Coronary artery (tissue), 2 donors: ENCODE measurements around the gene CISD3.

Experiments
- DNase-seq: peaks from one replicate; pipeline ENCODE4 v3.0.0-alpha.2; 2017; ENCODE audit warnings: low spot score
- H3K27ac ChIP-seq, 2 donors: fragments of 200-600 bp; sonication (generic); one replicate each; pipeline ENCODE4 v1.5.1; 2016 to 2019
- H3K4me3 ChIP-seq: fragments of 200-600 bp; sonication (generic); 2 replicates; pipeline ENCODE4 v1.5.1; 2016; ENCODE audit warnings: mild to moderate bottlenecking, moderate library complexity
- CTCF ChIP-seq: fragments of 200-600 bp; sonication (generic); IDR thresholded peaks from one replicate; pipeline ENCODE4 v1.5.1; 2019; ENCODE audit warnings: antibody characterized with exemption

Gene CISD3

GRCh38 chr17:38704606-38705522 is 25.3 kb upstream of the CISD3 start, which contains the start of gene MLLT6:
Gene MLLT6, plus strand, starts transcription at chr17:38705273. Its CDS starts 360 bp downstream, at chr17:38705633.
- TF ChIP-seq CTCF = no peak
- peak within 1 kb of the TSS; percentile 90 to 97 for H3K27ac ChIP-seq
- DNase-seq = peak; percentile 87
- H3K4me3 ChIP-seq = peak within 1 kb of the TSS; percentile 92

GRCh38 chr17:38705523-38705802 is 24.7 kb upstream of the CISD3 start:
- peak overlapping the region; percentile 92 for H3K4me3 ChIP-seq
- H3K27ac ChIP-seq = peak overlapping the region; percentile 90 to 97
- no peak for DNase-seq
- TF ChIP-seq CTCF = no peak

- no peak for TF ChIP-seq CTCF
- peak overlapping the region; percentile 90 to 97 for H3K27ac ChIP-seq
- no peak for DNase-seq
- H3K4me3 ChIP-seq = peak overlapping the region; percentile 92
Measured at GRCh38 chr17:38705803-38706504, 24.2 kb upstream of the CISD3 start.

- no peak for DNase-seq
- H3K4me3 ChIP-seq = peak overlapping the region; percentile 92
- TF ChIP-seq CTCF = no peak
- H3K27ac ChIP-seq = peak overlapping the region; percentile 90 to 97
Measured at GRCh38 chr17:38706505-38707216, 23.5 kb upstream of the CISD3 start.

- DNase-seq = no peak
- peak overlapping the region; percentile 92 for H3K4me3 ChIP-seq
- no peak overlapping the region for H3K27ac ChIP-seq
- TF ChIP-seq CTCF = no peak
Measured at GRCh38 chr17:38707678-38708351, 22.3 kb upstream of the CISD3 start.

GRCh38 chr17:38709104-38709820 is 20.9 kb upstream of the CISD3 start:
- no peak for TF ChIP-seq CTCF
- DNase-seq = no peak
- Histone ChIP-seq H3K4me3 (no peak overlapping the region), H3K27ac (no peak overlapping the region)
